Measurements from ENCODE around the gene SRRD.
A peak's percentile ranks its signal among the peaks of the same experiment; 100 is the strongest.
"Not testable (repeated sequence)": the region's sequence is repeated elsewhere in the genome, so short reads cannot be mapped to it uniquely, and the experiment has no call there.

SRRD gene, protein sequence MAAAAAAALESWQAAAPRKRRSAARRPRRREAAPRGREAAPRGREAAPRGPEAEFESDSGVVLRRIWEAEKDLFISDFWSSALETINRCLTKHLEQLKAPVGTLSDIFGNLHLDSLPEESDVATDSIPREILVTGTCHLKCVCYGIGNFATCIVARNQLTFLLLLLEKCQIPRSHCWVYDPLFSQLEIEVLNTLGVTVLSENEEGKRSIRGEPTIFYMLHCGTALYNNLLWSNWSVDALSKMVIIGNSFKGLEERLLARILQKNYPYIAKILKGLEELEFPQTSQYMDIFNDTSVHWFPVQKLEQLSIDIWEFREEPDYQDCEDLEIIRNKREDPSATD

GRCh38 chr22:26483439-26484359 is at the start of gene SRRD, which contains the start of gene HPS4:
TSS of gene SRRD (plus strand) at chr22:26483877. CDS start at chr22:26483891, 14 bp downstream.
TSS of gene HPS4 (minus strand) at chr22:26483783. CDS start at chr22:26481762, 2,021 bp downstream.
- ChIA-PET CTCF (interaction anchor here (0.7 to 4.2 kb wide), 12 partner anchors 11 to 190 kb away, joined by 3 to 23 read pairs (median 5); partner anchors contain the start of genes TFIP11 and TPST2), POLR2A (interaction anchor here (1.0 to 1.1 kb wide), 5 partner anchors 10 to 105 kb away, joined by 3 to 4 read pairs (median 3); no protein-coding TSS in a partner anchor)
- peak within 1 kb of the TSS; percentile 92 for H3K4me3 ChIP-seq (ENCODE audit: low read depth, low read length)
- DNase-seq (ENCODE audit: low read depth, low spot score): peak; percentile 46
- no peak for TF ChIP-seq CTCF (IDR thresholded peaks at IDR 0.05; ENCODE audit: insufficient read depth, low read length, missing control alignments)

GRCh38 chr22:26435327-26436093 is 48.2 kb upstream of the SRRD start:
- POLR2A ChIA-PET: no interaction called here

DNA sequence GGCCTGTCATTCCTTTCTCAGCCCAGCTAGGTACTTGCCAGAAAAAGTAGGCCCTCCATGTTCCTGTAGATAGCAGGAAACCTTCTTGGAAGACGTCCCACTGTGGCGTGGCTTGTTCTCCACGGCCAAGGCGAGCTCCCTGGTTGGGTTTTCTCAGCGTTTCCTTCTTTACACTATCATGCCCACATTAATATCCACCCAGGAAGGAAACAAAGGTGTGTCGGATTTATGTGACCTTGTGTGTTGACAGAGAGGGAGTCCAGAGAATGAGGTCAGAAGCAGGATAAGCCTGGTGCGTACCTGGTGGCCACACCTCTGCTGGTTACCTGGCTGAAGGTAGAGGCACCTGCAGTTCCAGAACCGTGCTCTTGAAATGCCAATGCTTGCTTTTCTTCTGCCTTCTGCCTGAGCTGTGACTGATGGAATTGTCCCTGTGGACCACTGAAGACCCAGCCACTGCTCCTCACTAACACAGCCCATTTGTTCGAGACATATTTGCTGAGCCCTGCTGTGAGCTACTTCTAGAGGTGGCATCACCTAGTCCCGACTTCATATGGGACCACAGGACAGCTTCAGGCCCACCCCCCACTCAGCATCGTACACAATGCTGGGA is 46.7 kb upstream of the SRRD start:
- TF ChIP-seq CTCF (IDR thresholded peaks at IDR 0.05; ENCODE audit: insufficient read depth, low read length, missing control alignments): no peak
- no peak overlapping the region for H3K4me3 ChIP-seq (ENCODE audit: low read depth, low read length)
- CTCF ChIA-PET: interaction anchor here (1.1 to 5.0 kb wide), 8 partner anchors 9 to 73 kb away, joined by 3 to 38 read pairs (median 4); no protein-coding TSS in a partner anchor
- POLR2A ChIA-PET: no interaction called here
- no peak for DNase-seq (ENCODE audit: low read depth, low spot score)

More at GRCh38 chr22:26435327-26436093, 48.2 kb upstream of the SRRD start:
- TF ChIP-seq CTCF (IDR thresholded peaks at IDR 0.05; ENCODE audit: insufficient read depth, low read length, missing control alignments): no peak
- CTCF ChIA-PET: interaction anchor here (0.8 to 5.0 kb wide), 6 partner anchors 13 to 230 kb away, joined by 3 to 38 read pairs (median 3); no protein-coding TSS in a partner anchor
- DNase-seq (ENCODE audit: low read depth, low spot score): no peak
- no peak overlapping the region for H3K4me3 ChIP-seq (ENCODE audit: low read depth, low read length)

- H3K4me3 ChIP-seq (ENCODE audit: low read depth, low read length): no peak overlapping the region
- POLR2A ChIA-PET: no interaction called here
- CTCF ChIA-PET: interaction anchor here (0.8 to 5.0 kb wide), 9 partner anchors 8 to 73 kb away, joined by 3 to 38 read pairs (median 4); no protein-coding TSS in a partner anchor
- no peak for DNase-seq (ENCODE audit: low read depth, low spot score)
- no peak for TF ChIP-seq CTCF (IDR thresholded peaks at IDR 0.05; ENCODE audit: insufficient read depth, low read length, missing control alignments)
These were observed 45.8 kb upstream of the SRRD start for GRCh38 chr22:26437694-26438392.

GRCh38 chr22:26438776-26439175 is 44.9 kb upstream of the SRRD start:
- ChIA-PET POLR2A (interaction anchor here (0.6 kb wide), 1 partner anchor 37 kb away, joined by 3 read pairs; no protein-coding TSS in a partner anchor), CTCF (interaction anchor here (1.6 to 2.1 kb wide), 2 partner anchors 22 to 37 kb away, joined by 5 to 8 read pairs; no protein-coding TSS in a partner anchor)

More at GRCh38 chr22:26438776-26439175, 44.9 kb upstream of the SRRD start:
- not testable (repeated sequence) for H3K4me3 ChIP-seq (ENCODE audit: low read depth, low read length); DNase-seq (ENCODE audit: low read depth, low spot score)

Data from AG04449 (cell line).